ENCODE data around the gene SMIM3. TPM values are rescaled to one million over a fixed set of nuclear protein-coding genes. Genes with fewer than 3 reads are reported as not detected.

Gene SMIM3
- total and polyA plus RNA-seq, 10 of the 15 experiments (the other 5 are each of a cell fraction or from before 2014, with no cell fraction given) = 1.0 to 14.3 (median 7.7) TPM

DNA sequence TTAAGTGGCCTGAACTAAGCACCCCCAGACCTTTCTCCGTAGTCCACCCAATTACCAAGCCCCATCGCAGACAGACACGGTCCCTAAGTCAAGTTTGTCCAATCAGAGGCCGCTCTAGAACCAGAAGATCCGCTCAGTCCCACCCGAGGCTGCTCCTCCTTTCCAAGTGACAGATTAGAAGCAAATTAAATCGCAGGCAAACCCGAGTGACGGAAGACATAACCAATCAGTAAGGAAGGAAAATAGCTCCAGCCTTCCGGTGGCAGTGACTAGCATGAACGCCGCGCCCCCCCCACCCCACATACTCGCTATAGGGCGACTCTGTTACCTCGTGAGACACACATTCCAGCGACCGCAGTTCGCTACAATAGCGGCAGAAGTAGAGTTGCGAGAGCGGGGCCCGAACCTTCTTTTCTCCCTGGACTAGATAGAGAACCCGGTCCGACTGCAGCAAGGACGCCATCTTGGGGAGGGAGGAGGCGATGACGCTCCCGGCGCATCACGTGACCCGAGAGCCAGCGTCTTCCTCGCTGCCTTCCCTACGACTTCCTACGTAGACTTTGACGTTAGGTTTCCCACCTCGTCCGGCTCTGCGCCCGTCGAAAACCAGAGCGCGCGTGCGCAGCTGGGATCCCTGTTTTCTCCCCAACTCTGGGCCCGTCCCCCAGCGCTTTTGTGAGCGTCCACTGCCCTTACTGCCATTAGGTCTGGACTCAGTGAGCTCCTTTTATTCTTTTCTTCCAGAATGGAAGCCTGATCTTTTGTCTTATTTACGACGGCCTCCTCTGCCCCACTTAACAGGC is 19.8 kb upstream of the SMIM3 start, which contains the start of gene DCTN4 (continued):
- TF ChIP-seq EED (IDR thresholded peaks at IDR 0.05; ENCODE audit: low read depth) = peak; percentile 30; the same call in 1 of the 2 replicates
- peak; percentile 54 for TF ChIP-seq MEF2B (IDR thresholded peaks at IDR 0.05; ENCODE audit: partially characterized antibody, poor library complexity, severe bottlenecking)
- no peak for TF ChIP-seq SREBF2 (IDR thresholded peaks at IDR 0.05; ENCODE audit: low read length)
- TF ChIP-seq, protein P1, sequence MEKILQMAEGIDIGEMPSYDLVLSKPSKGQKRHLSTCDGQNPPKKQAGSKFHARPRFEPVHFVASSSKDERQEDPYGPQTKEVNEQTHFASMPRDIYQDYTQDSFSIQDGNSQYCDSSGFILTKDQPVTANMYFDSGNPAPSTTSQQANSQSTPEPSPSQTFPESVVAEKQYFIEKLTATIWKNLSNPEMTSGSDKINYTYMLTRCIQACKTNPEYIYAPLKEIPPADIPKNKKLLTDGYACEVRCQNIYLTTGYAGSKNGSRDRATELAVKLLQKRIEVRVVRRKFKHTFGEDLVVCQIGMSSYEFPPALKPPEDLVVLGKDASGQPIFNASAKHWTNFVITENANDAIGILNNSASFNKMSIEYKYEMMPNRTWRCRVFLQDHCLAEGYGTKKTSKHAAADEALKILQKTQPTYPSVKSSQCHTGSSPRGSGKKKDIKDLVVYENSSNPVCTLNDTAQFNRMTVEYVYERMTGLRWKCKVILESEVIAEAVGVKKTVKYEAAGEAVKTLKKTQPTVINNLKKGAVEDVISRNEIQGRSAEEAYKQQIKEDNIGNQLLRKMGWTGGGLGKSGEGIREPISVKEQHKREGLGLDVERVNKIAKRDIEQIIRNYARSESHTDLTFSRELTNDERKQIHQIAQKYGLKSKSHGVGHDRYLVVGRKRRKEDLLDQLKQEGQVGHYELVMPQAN (conservative IDR thresholded peaks at IDR 0.05) = peak; percentile 20; the same call in 1 of the 2 replicates
- TF ChIP-seq GABPA (IDR thresholded peaks at IDR 0.05; ENCODE audit: low read depth) = peak; percentile 87
- peak; percentile 89 for TF ChIP-seq NBN (IDR thresholded peaks at IDR 0.05)
- TF ChIP-seq ZZZ3 (IDR thresholded peaks at IDR 0.05; ENCODE audit: control insufficient read depth, insufficient read length, low read depth) = no peak
- peak; percentile 45; the same call in 1 of the 2 replicates for TF ChIP-seq BACH1 (IDR thresholded peaks at IDR 0.05; ENCODE audit: borderline replicate concordance)
- TF ChIP-seq POLR2AphosphoS2 (IDR thresholded peaks at IDR 0.05; ENCODE audit: low read depth, low read length) = peak; percentile 65; the same call in 1 of the 2 replicates
- peak; percentile 80 for TF ChIP-seq ATF7 (IDR thresholded peaks at IDR 0.05; ENCODE audit: low read depth)
- TF ChIP-seq MAX (IDR thresholded peaks at IDR 0.05; ENCODE audit: low read depth, low read length) = peak; percentile 97
- TF ChIP-seq SP1 (IDR thresholded peaks at IDR 0.05; ENCODE audit: low read depth, low read length) = peak; percentile 97
- TF ChIP-seq SIX5 (IDR thresholded peaks at IDR 0.05; ENCODE audit: low read depth, low read length, severe bottlenecking) = no peak
- peak; percentile 96 for TF ChIP-seq TAF1 (IDR thresholded peaks at IDR 0.05; ENCODE audit: borderline replicate concordance, low read depth, low read length)
- TF ChIP-seq SUPT20H (IDR thresholded peaks at IDR 0.05; ENCODE audit: borderline replicate concordance, control insufficient read depth, low read depth, low read length) = no peak
- TF ChIP-seq ELK1 (IDR thresholded peaks at IDR 0.05; ENCODE audit: low read depth, low read length) = peak; percentile 58; the same call in 1 of the 2 replicates
- TF ChIP-seq CHD2 (IDR thresholded peaks at IDR 0.05; ENCODE audit: borderline replicate concordance, low read depth, low read length) = peak; percentile 96
- TF ChIP-seq PRDM15 (CRISPR knock-in tag; IDR thresholded peaks at IDR 0.05) = peak; percentile 93
- peak; percentile 98 for TF ChIP-seq YY1 (IDR thresholded peaks at IDR 0.05; ENCODE audit: low read depth, low read length)
- no peak for TF ChIP-seq RB1 (IDR thresholded peaks at IDR 0.05; ENCODE audit: borderline replicate concordance)
- TF ChIP-seq, protein P2, sequence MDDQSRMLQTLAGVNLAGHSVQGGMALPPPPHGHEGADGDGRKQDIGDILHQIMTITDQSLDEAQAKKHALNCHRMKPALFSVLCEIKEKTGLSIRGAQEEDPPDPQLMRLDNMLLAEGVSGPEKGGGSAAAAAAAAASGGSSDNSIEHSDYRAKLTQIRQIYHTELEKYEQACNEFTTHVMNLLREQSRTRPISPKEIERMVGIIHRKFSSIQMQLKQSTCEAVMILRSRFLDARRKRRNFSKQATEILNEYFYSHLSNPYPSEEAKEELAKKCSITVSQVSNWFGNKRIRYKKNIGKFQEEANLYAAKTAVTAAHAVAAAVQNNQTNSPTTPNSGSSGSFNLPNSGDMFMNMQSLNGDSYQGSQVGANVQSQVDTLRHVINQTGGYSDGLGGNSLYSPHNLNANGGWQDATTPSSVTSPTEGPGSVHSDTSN (IDR thresholded peaks at IDR 0.05; ENCODE audit: insufficient replicate concordance, low read depth, low read length) = peak; percentile 99

Measured in GM12878 (cell line).